Right lobe of liver (tissue), 4 donors: ENCODE data around the gene KRTAP20-4.

Experiments used
- POLR2A ChIP-seq: fragments of 450-650 bp; IDR thresholded peaks from one replicate; pipeline ENCODE4 v1.6.1; 2017; ENCODE audit warnings: antibody characterized with exemption, mild to moderate bottlenecking
- TF ChIP-seq, protein P1 (sequence below), 4 donors: fragments of 200-600 bp in 3 of 4; fragments of 450-650 bp in 1 of 4; IDR thresholded peaks; one replicate each; pipeline versions ENCODE4 v1.5.1 to v1.8.0; 2016 to 2022; ENCODE audit warnings: antibody characterized with exemption in 4 of 4, mild to moderate bottlenecking in 2 of 4
- donor health status: DM: no; HTN: no; CAD: no.
- donor health status: DM: no; HTN: no; CAD: no.
- donor health status: DM: no; HTN: yes; CAD: no.

- TF ChIP-seq, protein P1, sequence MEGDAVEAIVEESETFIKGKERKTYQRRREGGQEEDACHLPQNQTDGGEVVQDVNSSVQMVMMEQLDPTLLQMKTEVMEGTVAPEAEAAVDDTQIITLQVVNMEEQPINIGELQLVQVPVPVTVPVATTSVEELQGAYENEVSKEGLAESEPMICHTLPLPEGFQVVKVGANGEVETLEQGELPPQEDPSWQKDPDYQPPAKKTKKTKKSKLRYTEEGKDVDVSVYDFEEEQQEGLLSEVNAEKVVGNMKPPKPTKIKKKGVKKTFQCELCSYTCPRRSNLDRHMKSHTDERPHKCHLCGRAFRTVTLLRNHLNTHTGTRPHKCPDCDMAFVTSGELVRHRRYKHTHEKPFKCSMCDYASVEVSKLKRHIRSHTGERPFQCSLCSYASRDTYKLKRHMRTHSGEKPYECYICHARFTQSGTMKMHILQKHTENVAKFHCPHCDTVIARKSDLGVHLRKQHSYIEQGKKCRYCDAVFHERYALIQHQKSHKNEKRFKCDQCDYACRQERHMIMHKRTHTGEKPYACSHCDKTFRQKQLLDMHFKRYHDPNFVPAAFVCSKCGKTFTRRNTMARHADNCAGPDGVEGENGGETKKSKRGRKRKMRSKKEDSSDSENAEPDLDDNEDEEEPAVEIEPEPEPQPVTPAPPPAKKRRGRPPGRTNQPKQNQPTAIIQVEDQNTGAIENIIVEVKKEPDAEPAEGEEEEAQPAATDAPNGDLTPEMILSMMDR (IDR thresholded peaks at IDR 0.05) = no peak
- TF ChIP-seq POLR2A = no peak
Measured at GRCh38 chr21:30590297-30590696, 30.1 kb upstream of the KRTAP20-4 start, which contains the start of gene KRTAP22-2.
